Thyroid gland (tissue), 4 donors: Measurements from ENCODE around the gene PHC2. TPM values are rescaled to one million over a fixed set of nuclear protein-coding genes. Genes with fewer than 3 reads are reported as not detected.

Experiments
- DNase-seq, 2 donors: peaks; one replicate each; pipeline ENCODE4 v3.0.0-alpha.2; 2019
- H3K27ac ChIP-seq, 3 donors: fragments of 200-600 bp; sonication (generic); 1 replicate in 2 of 3; 2 replicates in 1 of 3; pipeline ENCODE4 v1.5.1; 2016 to 2019; ENCODE audit warnings: mild to moderate bottlenecking in 1 of 3, moderate library complexity in 1 of 3
- H3K27me3 ChIP-seq: fragments of 200-600 bp; sonication (generic); one replicate; pipeline ENCODE4 v1.5.1; 2019
- H3K36me3 ChIP-seq, 2 donors: fragments of 200-600 bp; sonication (generic); one replicate each; pipeline ENCODE4 v1.5.1; 2016 to 2019
- H3K4me1 ChIP-seq, 2 donors: fragments of 200-600 bp; sonication (generic); one replicate each; pipeline ENCODE4 v1.5.1; 2017 to 2019
- H3K4me3 ChIP-seq, 3 donors: fragments of 200-600 bp; sonication (generic); replicated peaks in 1 of 3; 1 replicate in 2 of 3; 2 replicates in 1 of 3; pipeline ENCODE4 v1.5.1; 2016; ENCODE audit warnings: mild to moderate bottlenecking in 1 of 3
- H3K9me3 ChIP-seq: fragments of 200-600 bp; sonication (generic); one replicate; pipeline ENCODE4 v1.5.1; 2017
- CTCF ChIP-seq, 6 experiments: fragments of 200-600 bp in 3 of 6; fragments of 450-650 bp in 3 of 6; sonication (generic) in 3 of 6; IDR thresholded peaks; one replicate each; pipeline ENCODE4 v1.5.1; 2016 to 2019; ENCODE audit warnings: antibody characterized with exemption in 6 of 6, mild to moderate bottlenecking in 2 of 6, inconsistent platforms in 1 of 6, moderate library complexity in 1 of 6
- POLR2A ChIP-seq, 2 donors: fragments of 450-650 bp; IDR thresholded peaks; one replicate each; pipeline ENCODE4 v1.6.1; 2017; ENCODE audit warnings: antibody characterized with exemption in 2 of 2, mild to moderate bottlenecking in 2 of 2, moderate library complexity in 1 of 2
- WGBS, 2 donors: methylation state at CpG; one replicate each; pipeline ENCODE4 v1.1.5; 2017; 5-methylcytosine and 5-hydroxymethylcytosine counted together
- intact Hi-C: fragments of 100-400 bp; cut with DNase I; formaldehyde crosslinking; loops from one replicate; pipeline ENCODE4 v1.15.1; 2023
- total RNA-seq, 4 donors: library from RNA; depleted of rRNA; stranded (reverse); fragments of >200 nt; gene quantifications; one replicate each; pipeline ENCODE4 v1.2.3, GENCODE V29; 2016

The PHC2 gene
- total RNA-seq, 4 donors from 2014 or later, result 86.8 to 150 (median 113) TPM

GRCh38 chr1:33317354-33317753, 113.5 kb downstream of the PHC2 start:
- intact Hi-C loops, result no loop called here
- no peaks in the 10 kb centered on the region for H3K9me3 ChIP-seq

GRCh38 chr1:33316601-33317000, 114.3 kb downstream of the PHC2 start:
- H3K4me1 ChIP-seq, result peaks cover 14 to 16% of the 10 kb centered on the region in 2 donors
- no peak overlapping the region for H3K4me3 ChIP-seq
- WGBS, 2 donors, result 77 to 80% methylated on average over 2 of the region's 2 CpGs
- TF ChIP-seq POLR2A (IDR thresholded peaks at IDR 0.05), result no peak
- no peak for TF ChIP-seq CTCF (IDR thresholded peaks at IDR 0.05)
- H3K36me3 ChIP-seq, result no peaks in the 10 kb centered on the region
- no peak for DNase-seq
- intact Hi-C loops, result no loop called here
- no peak overlapping the region for H3K27ac ChIP-seq
- no peaks in the 10 kb centered on the region for H3K9me3 ChIP-seq
- H3K27me3 ChIP-seq, result no peaks in the 10 kb centered on the region

More at GRCh38 chr1:33317354-33317753, 113.5 kb downstream of the PHC2 start:
- Histone ChIP-seq H3K4me1 (peaks cover 14% of the 10 kb centered on the region in 2 donors), H3K27ac (no peak overlapping the region), H3K27me3 (no peaks in the 10 kb centered on the region), H3K4me3 (no peak overlapping the region), H3K36me3 (peaks cover 0 to 2% of the 10 kb centered on the region in 2 donors)
- 44 to 59% methylated on average over 1 of the region's 1 CpG for WGBS, 2 donors
- DNase-seq, result no peak
- no peak for TF ChIP-seq POLR2A (IDR thresholded peaks at IDR 0.05)
- TF ChIP-seq CTCF (IDR thresholded peaks at IDR 0.05), result no peak

- Histone ChIP-seq H3K27me3 (no peaks in the 10 kb centered on the region), H3K4me3 (no peak overlapping the region), H3K4me1 (peaks cover 14 to 16% of the 10 kb centered on the region in 2 donors), H3K36me3 (no peaks in the 10 kb centered on the region), H3K27ac (no peak overlapping the region), H3K9me3 (no peaks in the 10 kb centered on the region)
- 89 to 92% methylated on average over 9 of the region's 9 CpGs for WGBS, 2 donors
- TF ChIP-seq POLR2A (IDR thresholded peaks at IDR 0.05) (no peak), CTCF (IDR thresholded peaks at IDR 0.05) (no peak)
- intact Hi-C loops, result no loop called here
- no peak for DNase-seq
These were observed 116.5 kb downstream of the PHC2 start for GRCh38 chr1:33314416-33314815.

GRCh38 chr1:33312413-33312749, 118.5 kb downstream of the PHC2 start:
- H3K27ac ChIP-seq, result peak overlapping the region in 1 of 3 donors; percentile 3
- no peak overlapping the region for H3K4me3 ChIP-seq
- H3K27me3 ChIP-seq, result no peaks in the 10 kb centered on the region
- DNase-seq, result peak; percentile 65 to 77
- no peaks in the 10 kb centered on the region for H3K9me3 ChIP-seq
- intact Hi-C loops, result no loop called here
- 31% methylated on average over 5 of the region's 5 CpGs; no CpG with 5 or more reads in 1 of the 2 donors for whole genome bisulfite sequencing, 2 donors
- TF ChIP-seq POLR2A (IDR thresholded peaks at IDR 0.05) (no peak), CTCF (IDR thresholded peaks at IDR 0.05) (no peak)
- peaks cover 14 to 19% of the 10 kb centered on the region in 2 donors for H3K4me1 ChIP-seq
- H3K36me3 ChIP-seq, result no peaks in the 10 kb centered on the region

GRCh38 chr1:33311706-33312412, 119.0 kb downstream of the PHC2 start:
- WGBS, 2 donors, result 73 to 92% methylated on average over 4 to 7 of the region's 7 CpGs
- H3K9me3 ChIP-seq, result no peaks in the 10 kb centered on the region
- H3K36me3 ChIP-seq, result no peaks in the 10 kb centered on the region
- H3K27ac ChIP-seq, result no peak overlapping the region
- no peak overlapping the region for H3K4me3 ChIP-seq
- no peaks in the 10 kb centered on the region for H3K27me3 ChIP-seq
- intact Hi-C loops, result no loop called here
- no peak for DNase-seq
- H3K4me1 ChIP-seq, result peaks cover 14 to 24% of the 10 kb centered on the region in 2 donors
- TF ChIP-seq CTCF (IDR thresholded peaks at IDR 0.05) (no peak), POLR2A (IDR thresholded peaks at IDR 0.05) (no peak)
